Glutamatergic neuron (in vitro differentiated cells): ENCODE data around the gene SEMA4D. TPM values are rescaled to one million over a fixed set of nuclear protein-coding genes. Genes with fewer than 3 reads are reported as not detected.

Source experiments
- DNase-seq: peaks from one replicate; pipeline ENCODE4 v3.0.0; 2022
- H3K27ac Mint-ChIP-seq: one replicate; pipeline ENCODE4 v1.8.0; 2020; ENCODE audit warnings: mild to moderate bottlenecking, mixed read lengths, inconsistent platforms; ENCODE audit not compliant: unreplicated experiment
- H3K27me3 Mint-ChIP-seq: one replicate; pipeline ENCODE4 v1.8.0; 2020; ENCODE audit warnings: mild to moderate bottlenecking, moderate library complexity, mixed read lengths, inconsistent platforms; ENCODE audit not compliant: unreplicated experiment
- H3K36me3 Mint-ChIP-seq: one replicate; pipeline ENCODE4 v1.8.0; 2020; ENCODE audit warnings: mild to moderate bottlenecking, mixed read lengths, inconsistent platforms; ENCODE audit not compliant: unreplicated experiment
- H3K4me1 Mint-ChIP-seq: one replicate; pipeline ENCODE4 v1.8.0; 2020; ENCODE audit warnings: mild to moderate bottlenecking, low read depth, mixed read lengths, inconsistent platforms; ENCODE audit not compliant: unreplicated experiment
- H3K4me3 Mint-ChIP-seq: one replicate; pipeline ENCODE4 v1.8.0; 2020; ENCODE audit warnings: mild to moderate bottlenecking, mixed read lengths, inconsistent platforms; ENCODE audit not compliant: unreplicated experiment
- H3K9me3 Mint-ChIP-seq: one replicate; pipeline ENCODE4 v1.8.0; 2020; ENCODE audit warnings: mild to moderate bottlenecking, moderate library complexity, mixed read lengths, inconsistent platforms; ENCODE audit not compliant: unreplicated experiment
- total RNA-seq: library from RNA; stranded (reverse); fragmentation: NEBNext Ultra II Directional; extraction: Animal tissue kit (Norgen Biotek cat#: 25700); gene quantifications from one replicate; pipeline ENCODE4 v1.2.1, GENCODE V29; 2021; ENCODE audit not compliant: unreplicated experiment
- TF ChIP-seq, protein P1 (sequence below): fragments of 200-600 bp; sonication (generic); IDR thresholded peaks from one replicate; pipeline ENCODE4 v1.5.0; 2021; ENCODE audit not compliant: partially characterized antibody, unreplicated experiment

The SEMA4D gene
- total RNA-seq, 1 donor from 2014 or later = 192 TPM

DNA sequence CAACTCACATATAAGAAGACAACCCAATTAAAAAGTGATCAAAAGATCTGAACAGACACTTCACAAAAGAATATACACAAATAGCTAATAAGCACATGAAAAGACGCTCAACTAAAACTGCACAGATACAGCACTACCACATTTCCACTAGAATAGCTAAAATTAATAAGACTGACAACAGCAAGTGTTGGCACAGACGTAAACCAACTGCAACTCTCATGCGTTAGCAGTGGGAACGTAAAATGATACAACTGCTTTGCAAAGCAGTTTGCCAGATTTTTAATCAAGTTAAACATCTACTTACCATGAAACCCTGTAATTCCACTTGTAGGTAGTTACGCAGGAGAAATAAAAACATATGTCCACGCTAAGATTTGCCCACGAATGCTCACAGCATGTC is 9.0 kb downstream of the SEMA4D start:
- DNase-seq = no peak
- Mint-ChIP-seq H3K9me3 (peaks cover 7% of the 10 kb centered on the region), H3K36me3 (no peaks in the 10 kb centered on the region), H3K27ac (no peak overlapping the region), H3K27me3 (peaks cover 8% of the 10 kb centered on the region), H3K4me3 (peak overlapping the region; percentile 7), H3K4me1 (peaks cover 47% of the 10 kb centered on the region)
- TF ChIP-seq, protein P1, sequence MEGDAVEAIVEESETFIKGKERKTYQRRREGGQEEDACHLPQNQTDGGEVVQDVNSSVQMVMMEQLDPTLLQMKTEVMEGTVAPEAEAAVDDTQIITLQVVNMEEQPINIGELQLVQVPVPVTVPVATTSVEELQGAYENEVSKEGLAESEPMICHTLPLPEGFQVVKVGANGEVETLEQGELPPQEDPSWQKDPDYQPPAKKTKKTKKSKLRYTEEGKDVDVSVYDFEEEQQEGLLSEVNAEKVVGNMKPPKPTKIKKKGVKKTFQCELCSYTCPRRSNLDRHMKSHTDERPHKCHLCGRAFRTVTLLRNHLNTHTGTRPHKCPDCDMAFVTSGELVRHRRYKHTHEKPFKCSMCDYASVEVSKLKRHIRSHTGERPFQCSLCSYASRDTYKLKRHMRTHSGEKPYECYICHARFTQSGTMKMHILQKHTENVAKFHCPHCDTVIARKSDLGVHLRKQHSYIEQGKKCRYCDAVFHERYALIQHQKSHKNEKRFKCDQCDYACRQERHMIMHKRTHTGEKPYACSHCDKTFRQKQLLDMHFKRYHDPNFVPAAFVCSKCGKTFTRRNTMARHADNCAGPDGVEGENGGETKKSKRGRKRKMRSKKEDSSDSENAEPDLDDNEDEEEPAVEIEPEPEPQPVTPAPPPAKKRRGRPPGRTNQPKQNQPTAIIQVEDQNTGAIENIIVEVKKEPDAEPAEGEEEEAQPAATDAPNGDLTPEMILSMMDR = no peak

GRCh38 chr9:89488131-89488530 is 9.8 kb downstream of the SEMA4D start:
- peaks cover 47% of the 10 kb centered on the region for H3K4me1 Mint-ChIP-seq
- TF ChIP-seq, protein P1 = no peak

DNA sequence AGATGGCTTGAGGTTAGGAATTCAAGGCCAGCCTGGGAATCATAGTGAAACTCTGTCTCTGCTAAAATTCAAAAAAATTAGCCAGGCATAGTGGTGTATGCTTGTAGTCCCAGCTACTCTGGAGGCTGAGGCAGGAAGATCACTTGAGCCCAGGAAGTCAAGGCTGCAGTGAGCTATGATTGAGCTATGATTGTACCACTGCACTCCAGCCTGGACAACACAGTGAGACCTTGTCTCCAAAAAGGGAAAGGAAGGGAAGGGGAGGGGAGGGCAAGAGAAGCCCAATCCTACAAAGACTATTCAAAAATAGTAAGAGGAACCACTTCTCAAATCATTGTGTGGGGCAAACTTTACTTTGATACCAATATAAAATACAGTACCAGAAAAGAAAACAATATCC is 11.2 kb downstream of the SEMA4D start:
- Mint-ChIP-seq H3K27me3 (peaks cover 13% of the 10 kb centered on the region), H3K27ac (no peak overlapping the region), H3K4me3 (no peak overlapping the region), H3K9me3 (peaks cover 6% of the 10 kb centered on the region), H3K36me3 (no peaks in the 10 kb centered on the region), H3K4me1 (peaks cover 50% of the 10 kb centered on the region)
- no peak for DNase-seq
- TF ChIP-seq, protein P1 = no peak

More at GRCh38 chr9:89488131-89488530, 9.8 kb downstream of the SEMA4D start:
- Mint-ChIP-seq H3K27ac (no peak overlapping the region), H3K27me3 (peaks cover 10% of the 10 kb centered on the region), H3K4me3 (no peak overlapping the region), H3K36me3 (no peaks in the 10 kb centered on the region), H3K9me3 (peaks cover 6% of the 10 kb centered on the region)
- DNase-seq = no peak

- DNase-seq = no peak
- H3K4me1 Mint-ChIP-seq = peaks cover 45% of the 10 kb centered on the region
- H3K27ac Mint-ChIP-seq = peak overlapping the region; percentile 80
- peaks cover 5% of the 10 kb centered on the region for H3K9me3 Mint-ChIP-seq
- H3K36me3 Mint-ChIP-seq = no peaks in the 10 kb centered on the region
- peaks cover 10% of the 10 kb centered on the region for H3K27me3 Mint-ChIP-seq
- TF ChIP-seq, protein P1 = no peak
- H3K4me3 Mint-ChIP-seq = peak overlapping the region; percentile 4
Measured at GRCh38 chr9:89484475-89485404, 13.2 kb downstream of the SEMA4D start.
